Ureter (tissue), 1 donor: ENCODE results near the gene PASD1. TPM values are rescaled to one million over a fixed set of nuclear protein-coding genes. Genes with fewer than 3 reads are reported as not detected.
A peak's percentile ranks its signal among the peaks of the same experiment; 100 is the strongest.
"Not testable (repeated sequence)": the region's sequence is repeated elsewhere in the genome, so short reads cannot be mapped to it uniquely, and the experiment has no call there.

Experiments used
- DNase-seq: peaks from one replicate; pipeline ENCODE4 v3.0.0-alpha.2; 2020; ENCODE audit warnings: low spot score
- total RNA-seq: library from RNA; stranded (reverse); gene quantifications from one replicate; pipeline ENCODE4 v1.2.4, GENCODE V29; 2023
- donor health status: DM: yes; HTN: yes; CAD: no.

PASD1 gene
- total RNA-seq, 1 donor from 2014 or later, result not detected

GRCh38 chrX:151609222-151609621 lies 45.7 kb downstream of the PASD1 start:
- no peak for DNase-seq

GRCh38 chrX:151621422-151621821 lies 57.9 kb downstream of the PASD1 start:
- no peak for DNase-seq

- no peak for DNase-seq
Measured at GRCh38 chrX:151624677-151625076, 61.2 kb downstream of the PASD1 start.

GRCh38 chrX:151631822-151632221 lies 68.3 kb downstream of the PASD1 start:
- DNase-seq, result no peak

- no peak for DNase-seq
Measured at GRCh38 chrX:151633157-151633556, 69.7 kb downstream of the PASD1 start.

DNA sequence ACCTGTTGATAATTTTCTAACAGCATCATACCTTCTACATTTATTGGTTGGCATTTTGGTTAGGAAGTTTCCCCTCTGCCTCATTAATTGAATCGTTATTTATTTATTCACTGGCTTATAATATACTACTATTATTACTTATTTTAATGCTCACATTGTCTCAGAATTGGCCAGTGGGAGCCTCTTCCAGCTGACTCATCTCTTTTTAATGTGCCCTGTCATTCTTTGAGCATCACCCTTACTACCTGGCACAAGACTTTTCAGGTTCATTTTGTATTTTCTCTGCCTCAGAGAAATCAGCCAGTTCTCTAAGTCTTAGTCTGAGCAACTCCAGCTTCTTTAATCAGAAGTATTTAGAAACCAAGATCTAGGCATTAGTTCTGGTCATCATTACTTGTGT lies 71.5 kb downstream of the PASD1 start:
- no peak for DNase-seq

DNA sequence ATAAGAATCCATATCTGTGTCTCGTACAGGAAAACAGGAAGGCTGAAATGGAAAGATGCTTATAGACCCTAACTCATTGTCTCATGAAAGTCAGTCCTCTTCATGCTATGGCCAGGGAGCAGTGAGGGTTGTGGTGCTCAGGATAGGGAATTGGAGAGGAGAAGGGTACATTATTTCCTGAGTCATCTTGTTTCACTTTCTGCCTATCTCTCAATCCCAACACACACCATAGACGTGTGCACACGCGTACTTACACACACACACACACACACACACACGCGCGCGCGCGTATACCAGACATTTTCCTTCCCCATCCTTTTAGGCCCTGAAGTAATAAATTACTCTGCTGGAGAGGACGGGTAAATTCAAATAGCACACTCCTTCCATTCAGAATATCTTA lies 78.1 kb downstream of the PASD1 start:
- DNase-seq, result no peak

- DNase-seq, result no peak
Measured at GRCh38 chrX:151675121-151675746, 111.8 kb downstream of the PASD1 start.

GRCh38 chrX:151676196-151676595 lies 112.7 kb downstream of the PASD1 start:
- DNase-seq, result no peak

- no peak for DNase-seq
Measured at GRCh38 chrX:151679798-151680402, 116.4 kb downstream of the PASD1 start.

DNA sequence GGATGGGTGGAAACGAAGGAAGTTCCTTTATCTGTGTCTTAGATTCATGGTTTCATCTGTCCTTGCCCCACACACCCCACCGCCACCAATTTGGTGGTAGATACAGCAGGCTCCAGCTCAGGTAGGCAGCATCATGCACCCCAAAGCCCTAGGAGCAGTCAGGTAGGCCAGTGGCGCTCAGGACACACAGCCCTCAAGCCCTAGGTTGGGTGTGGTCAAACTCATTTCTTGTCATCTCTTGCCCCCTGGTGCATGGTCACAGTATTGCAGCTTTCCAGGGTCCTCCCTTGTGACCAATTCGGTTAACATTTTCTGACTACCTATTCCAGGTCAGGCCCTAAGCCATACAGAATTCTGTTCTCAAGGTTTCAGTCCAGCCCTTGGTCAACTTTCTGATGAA lies 117.3 kb downstream of the PASD1 start:
- no peak for DNase-seq

DNA sequence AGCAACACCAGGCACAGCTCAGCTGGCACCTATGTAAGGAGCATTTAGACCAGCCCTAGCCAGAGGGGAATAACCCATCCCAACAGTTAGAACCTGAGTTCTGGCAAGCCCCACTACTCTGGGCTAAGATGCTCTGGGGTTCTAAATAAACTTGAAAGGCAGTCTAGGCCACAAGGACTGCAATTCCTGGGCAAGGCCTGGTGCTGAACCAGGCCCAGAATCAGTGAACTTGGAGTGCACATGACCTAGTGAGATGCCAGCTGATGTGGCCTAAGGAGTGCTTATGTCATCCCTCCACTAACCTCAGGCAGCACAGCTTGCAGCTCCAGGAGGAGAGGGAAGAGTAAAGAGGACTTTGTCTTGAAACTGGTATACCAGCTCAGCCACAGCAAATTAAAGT lies 124.2 kb downstream of the PASD1 start:
- DNase-seq, result no peak

- peak; percentile 24 for DNase-seq
Measured at GRCh38 chrX:151688695-151689094, 125.2 kb downstream of the PASD1 start.

DNA sequence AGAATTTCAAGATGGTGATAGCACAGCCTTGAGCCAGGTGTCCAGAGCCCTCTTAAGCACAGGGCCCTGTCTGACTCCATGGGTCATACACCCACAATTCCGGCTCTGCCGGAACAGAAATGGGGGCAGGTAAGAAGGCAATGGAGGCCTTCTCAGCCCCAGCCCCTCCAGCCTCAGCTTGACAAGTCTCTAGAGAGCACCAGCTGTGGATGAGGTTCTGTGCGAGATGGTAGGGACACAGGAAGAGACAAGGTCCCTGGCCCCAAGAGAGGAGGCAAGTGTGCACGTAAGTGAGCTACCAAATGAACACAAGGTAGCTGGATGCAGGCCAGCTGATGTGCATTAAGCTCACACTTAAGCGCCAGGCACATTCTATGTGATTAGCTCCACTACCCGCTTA lies 129.3 kb downstream of the PASD1 start:
- no peak for DNase-seq

- no peak for DNase-seq
Measured at GRCh38 chrX:151694121-151694520, 130.6 kb downstream of the PASD1 start.

DNA sequence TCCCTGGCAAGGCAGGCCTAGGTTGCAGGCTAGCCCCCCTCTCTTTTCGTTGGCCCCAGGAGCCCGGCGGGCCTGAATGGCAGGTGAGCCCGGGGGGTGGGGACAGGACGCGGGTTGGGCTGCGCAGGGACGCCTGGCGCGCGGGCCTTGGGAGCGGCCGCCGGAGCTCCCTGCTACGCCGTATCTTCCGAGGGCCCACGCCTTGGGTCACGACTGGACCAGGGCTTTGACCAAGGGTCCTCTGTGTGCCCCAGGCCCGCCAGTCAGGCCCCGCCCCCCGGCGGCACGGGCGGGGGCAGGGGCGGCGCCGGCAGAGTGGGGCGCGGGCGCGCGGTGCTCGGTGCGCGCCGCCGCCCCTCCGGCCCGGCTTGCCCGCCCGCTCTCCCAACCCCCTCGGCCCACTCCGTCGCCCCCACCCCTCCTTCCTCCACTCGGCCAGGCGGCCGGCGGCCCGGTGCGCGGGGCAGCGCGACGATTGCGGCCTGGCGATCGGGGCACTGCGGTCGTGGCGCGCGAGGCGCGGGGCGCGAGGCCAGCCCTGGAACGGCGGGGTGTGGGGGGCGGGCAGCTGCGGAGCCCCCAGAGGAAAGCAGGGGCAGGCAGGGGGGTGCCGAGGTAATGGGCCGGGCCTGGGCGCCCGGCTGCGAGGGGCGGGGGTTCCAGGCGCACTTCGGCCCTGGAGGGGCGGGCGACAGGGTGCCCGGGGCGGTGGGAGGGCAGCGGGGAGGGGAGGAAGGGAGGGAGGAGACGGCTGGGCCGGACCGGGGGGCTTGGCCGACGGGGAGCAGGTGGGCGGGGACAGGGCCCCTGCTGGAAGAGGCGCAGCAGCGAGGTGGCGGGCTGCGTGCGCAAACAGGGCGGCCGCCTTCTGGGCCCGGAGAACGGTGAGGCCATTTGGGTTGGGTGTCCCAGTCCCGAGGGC lies 131.4 kb downstream of the PASD1 start, which contains the start of gene PRRG3:
TSS of gene PRRG3 (plus strand) at position 798 of the 922 bp plus-strand sequence. CDS start 3,357 bp downstream, outside the sequence.
- DNase-seq, result no peak

- no peak for DNase-seq
Measured at GRCh38 chrX:151695583-151696340, 132.3 kb downstream of the PASD1 start.

DNA sequence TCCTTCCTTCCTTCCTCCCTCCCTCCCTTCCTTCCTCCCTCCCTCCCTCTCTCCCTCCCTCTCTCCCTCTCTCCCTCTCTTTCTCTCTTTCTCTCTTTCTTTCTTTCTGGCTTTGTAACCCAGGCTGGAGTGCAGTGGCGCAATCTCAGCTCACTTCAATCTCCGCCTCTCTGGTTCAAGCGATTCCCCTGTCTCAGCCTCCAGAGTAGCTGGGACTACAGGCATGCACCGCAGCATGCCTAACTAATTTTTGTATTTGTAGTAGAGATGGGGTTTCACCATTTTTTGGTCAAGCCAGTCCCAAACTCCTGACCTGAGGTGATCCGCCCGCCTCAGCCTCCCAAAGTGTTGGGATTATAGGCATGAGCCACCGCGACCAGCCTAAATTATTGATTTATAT lies 133.6 kb downstream of the PASD1 start:
- DNase-seq, result not testable (repeated sequence)

GRCh38 chrX:151697522-151697921 lies 134.0 kb downstream of the PASD1 start:
- no peak for DNase-seq

DNA sequence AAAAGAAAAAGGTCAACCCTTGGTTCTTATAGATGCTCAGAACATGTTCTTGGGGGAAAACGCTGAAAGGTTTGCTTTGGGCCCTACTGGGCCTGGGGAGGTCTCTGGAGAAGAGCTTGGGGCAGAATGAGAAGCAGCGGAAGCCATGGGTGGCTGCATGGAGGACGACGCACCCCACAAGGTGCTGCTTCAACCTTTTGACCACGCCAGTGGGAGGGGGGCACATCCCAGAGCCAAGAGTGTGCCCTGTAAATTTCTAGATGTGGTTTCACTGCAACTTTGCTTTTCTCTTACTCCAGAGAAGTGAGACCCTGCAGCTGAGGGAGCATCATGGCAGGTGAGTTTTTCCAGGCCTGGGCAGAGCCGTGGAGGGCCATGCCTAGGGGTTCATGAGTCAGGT lies 135.0 kb downstream of the PASD1 start:
- no peak for DNase-seq

GRCh38 chrX:151699746-151700145 lies 136.3 kb downstream of the PASD1 start:
- no peak for DNase-seq

DNA sequence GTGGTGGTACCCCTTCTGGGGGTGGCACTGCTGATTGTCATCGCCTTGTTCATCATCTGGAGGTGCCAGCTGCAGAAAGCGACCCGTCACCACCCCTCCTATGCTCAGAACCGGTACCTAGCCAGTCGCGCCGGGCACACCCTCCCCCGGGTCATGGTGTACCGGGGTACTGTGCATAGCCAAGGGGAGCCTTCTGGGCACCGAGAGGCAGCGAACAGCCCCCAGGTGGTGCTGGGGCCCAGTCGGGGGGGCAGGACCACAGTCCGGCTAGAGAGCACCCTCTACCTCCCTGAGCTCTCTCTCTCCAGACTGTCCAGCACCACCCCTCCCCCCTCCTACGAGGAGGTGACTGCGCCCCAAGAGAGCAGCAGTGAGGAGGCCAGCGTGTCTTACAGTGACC lies 137.1 kb downstream of the PASD1 start:
- DNase-seq, result no peak
